ENCODE data around the gene SLC9A9. TPM values are rescaled to one million over a fixed set of nuclear protein-coding genes. Genes with fewer than 3 reads are reported as not detected.

Gene SLC9A9
- polyA plus RNA-seq, 1 of the 3 experiments (the other 2 are of a cell fraction), result 0.05 TPM

GRCh38 chr3:143668924-143669790, 179.1 kb downstream of the SLC9A9 start (continued):
- TF ChIP-seq ZBTB33 (IDR thresholded peaks at IDR 0.05; ENCODE audit: borderline replicate concordance, low read depth) (no peak), EP300 (IDR thresholded peaks at IDR 0.05; ENCODE audit: borderline replicate concordance in 1 of 2, low read depth in 1 of 2, low read length in 1 of 2) (no peak)

GRCh38 chr3:143668385-143668784, 179.9 kb downstream of the SLC9A9 start:
- Histone ChIP-seq H3K27ac (ENCODE audit: low read depth in 2 of 2, low read length in 1 of 2) (no peak overlapping the region), H3K79me2 (ENCODE audit: insufficient read depth) (no peaks in the 10 kb centered on the region), H3K4me2 (no peak overlapping the region), H3K9ac (no peak overlapping the region), H2AFZ (ENCODE audit: low read depth) (no peak overlapping the region), H3K9me3 (no peaks in the 10 kb centered on the region), H3K4me3 (ENCODE audit: low read depth in 2 of 2, low read length in 1 of 2) (no peak overlapping the region), H4K20me1 (ENCODE audit: insufficient read depth) (no peaks in the 10 kb centered on the region), H3K36me3 (replicated peaks in 1 of 2; ENCODE audit: control insufficient read depth in 1 of 2, insufficient read depth in 2 of 2, low read length in 1 of 2) (no peaks in the 10 kb centered on the region), H3K9me2 (no peaks in the 10 kb centered on the region), H3F3A (replicated peaks; ENCODE audit: insufficient read depth) (no peaks in the 10 kb centered on the region), H3K4me1 (ENCODE audit: control insufficient read depth in 1 of 2, insufficient read depth in 2 of 2, low read depth in 1 of 2, low read length in 1 of 2) (no peaks in the 10 kb centered on the region), H3K27me3 (ENCODE audit: insufficient read depth) (no peaks in the 10 kb centered on the region)
- CTCF ChIA-PET, result no interaction called here
- 30% methylated on average over 5 of the region's 5 CpGs for WGBS (ENCODE audit: low lambda C conversion rate)
- TF ChIP-seq MXI1 (IDR thresholded peaks at IDR 0.05; ENCODE audit: low read depth, low read length) (no peak), RXRA (IDR thresholded peaks at IDR 0.05; ENCODE audit: borderline replicate concordance, low read depth) (no peak), SIN3A (IDR thresholded peaks at IDR 0.05; ENCODE audit: borderline replicate concordance, low read depth, low read length) (no peak), ZBTB33 (IDR thresholded peaks at IDR 0.05; ENCODE audit: borderline replicate concordance, low read depth) (no peak), YY1 (IDR thresholded peaks at IDR 0.05; ENCODE audit: low read depth) (no peak), CHD2 (IDR thresholded peaks at IDR 0.05; ENCODE audit: low read length, partially characterized antibody) (no peak), TCF12 (IDR thresholded peaks at IDR 0.05) (no peak), RAD21 (IDR thresholded peaks at IDR 0.05; ENCODE audit: low read length) (no peak), ELF1 (IDR thresholded peaks at IDR 0.05) (no peak), JUND (IDR thresholded peaks at IDR 0.05) (no peak), MEF2A (IDR thresholded peaks at IDR 0.05; ENCODE audit: borderline replicate concordance, low read depth) (no peak), EP300 (IDR thresholded peaks at IDR 0.05; ENCODE audit: borderline replicate concordance in 1 of 2, low read depth in 1 of 2, low read length in 1 of 2) (no peak), POLR2AphosphoS5 (IDR thresholded peaks at IDR 0.05; ENCODE audit: low read depth, low read length) (no peak), TAF1 (IDR thresholded peaks at IDR 0.05; ENCODE audit: borderline replicate concordance, low read depth, low read length) (no peak), FOXM1 (IDR thresholded peaks at IDR 0.05; ENCODE audit: low read depth) (no peak), RFX5 (IDR thresholded peaks at IDR 0.05; ENCODE audit: low read length) (no peak), USF1 (IDR thresholded peaks at IDR 0.05; ENCODE audit: borderline replicate concordance, low read depth) (no peak), MAX (IDR thresholded peaks at IDR 0.05; ENCODE audit: low read depth) (no peak)
- POLR2A ChIA-PET, result no interaction called here
- no peak for DNase-seq

Measured in SK-N-SH (cell line).